Raji (cell line): ENCODE results near the gene TCAIM.

ENCODE experiments used
- POLR2A ChIP-seq: IDR thresholded peaks from 2 replicates; pipeline ENCODE4 v1.6.1; 2011; ENCODE audit warnings: low read depth, low read length, control low read depth; ENCODE audit not compliant: insufficient read depth

TCAIM gene

GRCh38 chr3:44419116-44419922 is 80.8 kb downstream of the TCAIM start:
- no peak for TF ChIP-seq POLR2A

GRCh38 chr3:44419923-44420650 is 81.5 kb downstream of the TCAIM start:
- no peak for TF ChIP-seq POLR2A

GRCh38 chr3:44420676-44421075 is 82.1 kb downstream of the TCAIM start:
- no peak for TF ChIP-seq POLR2A

- no peak for TF ChIP-seq POLR2A
These were observed 82.7 kb downstream of the TCAIM start for GRCh38 chr3:44421280-44421679.

DNA sequence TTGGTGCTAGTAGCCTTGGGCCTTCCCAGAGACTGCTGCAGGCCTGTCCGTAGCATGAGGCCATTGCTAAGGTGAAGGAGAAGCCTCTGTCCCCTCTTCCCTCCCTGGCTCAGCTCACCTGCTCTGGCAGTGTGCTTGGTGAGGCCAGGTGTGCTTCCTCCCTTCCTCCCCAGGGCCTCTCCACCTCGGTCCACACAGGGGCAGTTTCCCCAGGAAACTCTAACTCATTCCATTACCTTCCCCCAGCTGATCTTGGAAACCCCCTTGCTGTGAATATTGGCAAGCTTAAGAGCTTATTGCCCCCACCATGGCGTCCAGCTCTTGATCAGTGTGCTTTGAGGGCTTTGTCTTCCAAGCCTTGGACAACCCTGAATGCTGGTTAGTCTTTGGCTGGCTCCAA is 86.2 kb downstream of the TCAIM start:
- no peak for TF ChIP-seq POLR2A

DNA sequence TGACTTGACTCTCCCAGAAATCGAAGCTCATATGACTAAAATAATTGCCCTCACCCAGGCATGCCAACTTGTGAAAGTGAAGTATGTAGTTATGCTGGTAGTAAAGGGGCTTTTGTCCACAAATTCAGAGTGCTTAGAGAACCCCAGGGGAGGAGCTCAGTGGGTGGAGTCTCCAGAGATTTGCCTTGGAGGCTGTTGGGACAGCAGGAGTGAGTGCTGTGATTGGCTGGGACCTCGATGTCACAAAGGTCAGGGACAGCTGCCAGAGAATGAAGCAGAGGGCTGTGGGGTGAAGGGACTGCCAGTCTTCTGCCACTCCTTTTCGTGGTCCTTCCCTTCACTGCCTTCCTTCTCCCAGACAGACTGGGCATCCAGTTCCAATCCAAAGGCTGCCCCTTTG is 89.1 kb downstream of the TCAIM start:
- TF ChIP-seq POLR2A = no peak

GRCh38 chr3:44428910-44429309 is 90.3 kb downstream of the TCAIM start:
- no peak for TF ChIP-seq POLR2A

DNA sequence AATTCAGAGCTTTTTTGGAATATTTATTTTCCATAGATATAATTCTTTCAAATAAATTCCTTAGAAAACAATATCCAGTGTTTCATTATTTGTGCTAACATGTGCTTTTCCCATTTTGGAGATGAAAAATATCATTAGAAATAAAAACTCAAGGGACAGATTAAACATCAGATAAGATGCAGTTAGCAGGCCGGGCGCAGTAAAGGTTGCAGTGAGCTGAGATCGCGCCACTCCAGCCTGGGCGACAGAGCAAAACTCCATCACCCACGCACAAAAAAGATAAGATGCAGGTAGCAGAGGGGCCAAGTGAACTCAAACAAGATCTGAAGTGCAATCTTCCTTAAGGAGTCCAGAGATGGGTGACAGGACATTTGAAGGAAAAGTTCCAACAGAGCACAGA is 90.9 kb downstream of the TCAIM start:
- TF ChIP-seq POLR2A = no peak

DNA sequence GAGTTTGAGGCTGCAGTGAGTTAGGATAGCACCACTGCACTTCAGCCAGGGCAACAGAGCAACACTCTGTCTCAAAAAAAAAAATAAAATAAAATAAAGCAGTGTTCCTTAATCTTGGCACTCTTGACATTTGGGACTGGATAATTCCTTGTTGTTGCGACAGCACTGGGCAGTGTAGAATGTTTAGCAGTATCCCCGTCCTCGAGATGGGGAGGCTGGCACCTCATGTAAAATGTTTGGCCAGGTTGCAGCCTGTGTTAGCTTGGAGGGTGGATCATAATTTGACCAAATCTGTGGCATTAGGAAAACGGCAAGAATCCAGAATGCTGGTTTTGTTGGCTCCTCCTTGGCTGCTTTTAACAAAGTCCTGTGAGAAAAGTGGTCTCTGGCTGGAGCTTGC is 91.9 kb downstream of the TCAIM start:
- no peak for TF ChIP-seq POLR2A

DNA sequence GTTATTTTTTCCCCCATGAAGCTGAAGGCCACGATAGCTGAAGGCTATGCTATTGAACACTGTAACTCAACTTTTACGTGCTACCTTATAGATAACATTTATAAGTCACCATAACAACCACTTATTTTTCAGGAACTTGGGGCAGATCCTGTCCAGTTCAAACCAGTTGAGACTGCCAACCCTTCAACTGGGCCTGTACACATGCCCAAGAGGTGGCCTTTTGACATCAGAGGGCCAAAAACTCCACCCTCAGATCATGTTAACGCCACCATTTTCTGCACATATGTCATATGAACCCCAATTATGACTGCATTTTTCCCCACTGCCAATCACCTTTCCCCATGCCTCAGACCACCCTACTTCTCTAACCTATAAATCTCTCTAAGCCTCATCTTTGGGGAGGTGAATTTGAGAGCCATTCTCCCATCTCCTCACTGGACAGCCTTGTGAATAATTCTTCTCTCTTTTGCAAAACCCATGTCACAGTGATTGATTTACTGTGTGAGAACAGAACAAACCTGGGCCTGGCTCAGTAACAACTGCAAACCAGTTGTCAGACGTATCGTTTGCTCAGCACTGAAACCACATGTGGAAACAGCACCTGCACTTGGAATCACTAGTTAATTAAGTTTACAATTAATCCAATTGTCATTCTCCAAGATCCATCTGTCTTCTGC is 96.4 kb downstream of the TCAIM start:
- TF ChIP-seq POLR2A = no peak

DNA sequence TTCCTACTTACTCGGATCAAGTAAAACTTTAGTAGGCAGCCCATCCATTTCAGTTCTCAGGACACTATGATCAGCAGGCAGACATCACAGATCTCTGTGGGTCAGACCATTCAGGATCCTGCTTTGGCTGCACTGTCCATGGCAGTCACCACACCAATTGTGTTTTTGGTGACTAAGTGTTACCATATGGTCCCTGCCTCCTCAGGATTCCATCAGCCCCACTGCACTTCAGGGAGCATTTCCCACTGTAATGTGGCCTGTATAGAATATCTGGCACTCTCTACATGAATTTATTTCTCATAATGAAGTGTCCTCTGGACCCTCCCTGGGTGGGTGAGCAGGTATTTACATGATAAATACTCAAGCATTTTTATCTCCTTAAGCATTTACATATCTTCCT is 97.6 kb downstream of the TCAIM start:
- no peak for TF ChIP-seq POLR2A

DNA sequence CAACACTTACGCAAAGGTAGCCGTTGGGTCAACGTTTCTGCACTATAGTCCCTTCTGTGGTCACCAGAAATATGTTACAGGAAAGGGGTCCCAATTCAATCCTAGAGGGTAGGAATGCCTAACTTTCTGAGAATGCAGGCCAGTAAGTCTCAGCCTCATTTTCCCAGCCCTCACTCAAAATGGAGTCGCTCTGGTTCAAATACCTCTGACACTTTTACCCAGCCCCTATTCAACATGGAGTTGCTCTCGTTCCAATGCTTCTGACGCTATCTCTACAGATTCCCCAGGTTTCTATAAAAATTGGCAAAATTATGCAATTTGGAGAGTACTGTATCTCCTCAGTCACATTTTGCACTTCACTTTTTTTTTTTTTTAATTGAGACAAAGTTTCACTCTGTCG is 99.2 kb downstream of the TCAIM start:
- TF ChIP-seq POLR2A = no peak

GRCh38 chr3:44439499-44440295 is 101.1 kb downstream of the TCAIM start:
- TF ChIP-seq POLR2A = no peak

- no peak for TF ChIP-seq POLR2A
These were observed 104.2 kb downstream of the TCAIM start for GRCh38 chr3:44442596-44443309.
